ENCODE data around the gene SP3. TPM values are rescaled to one million over a fixed set of nuclear protein-coding genes. Genes with fewer than 3 reads are reported as not detected.

The SP3 gene
- total RNA-seq, 2 donors from 2014 or later, result 145 to 166 TPM

DNA sequence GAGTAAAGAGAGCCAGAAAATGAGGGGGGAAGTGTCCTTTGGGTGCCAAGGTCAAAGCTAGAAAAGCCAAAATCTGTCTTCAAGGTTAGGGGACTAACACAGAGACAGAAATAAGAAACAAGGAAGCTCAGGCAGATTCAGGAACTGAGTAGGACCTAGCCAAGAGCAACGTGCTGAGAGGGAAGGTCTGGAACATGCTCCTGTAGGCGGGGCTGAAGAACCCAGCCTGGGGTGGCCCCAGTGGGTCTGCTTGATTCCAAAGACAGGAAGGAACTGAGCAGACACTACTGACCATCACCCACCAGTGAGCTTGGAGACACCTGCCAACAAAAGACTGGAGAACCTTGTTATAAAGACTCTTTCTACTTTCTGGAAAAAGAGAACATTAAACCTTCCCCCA, 105.1 kb downstream of the SP3 start:
- no peaks in the 10 kb centered on the region for H3K4me1 ChIP-seq (replicated peaks)
- no peaks in the 10 kb centered on the region for H3K27me3 ChIP-seq (replicated peaks; ENCODE audit: insufficient read depth)
- H3K9me3 ChIP-seq, result no peaks in the 10 kb centered on the region
- 66% methylated on average over 2 of the region's 2 CpGs for WGBS
- H3K4me3 ChIP-seq, result no peak overlapping the region
- H3K36me3 ChIP-seq, result no peaks in the 10 kb centered on the region
- intact Hi-C loops (cut with DNase I), result no loop called here
- no peak for DNase-seq (ENCODE audit: low spot score)
- TF ChIP-seq POLR2AphosphoS5 (IDR thresholded peaks at IDR 0.05) (no peak), POLR2A (IDR thresholded peaks at IDR 0.05) (no peak)
- TF ChIP-seq, protein P1, sequence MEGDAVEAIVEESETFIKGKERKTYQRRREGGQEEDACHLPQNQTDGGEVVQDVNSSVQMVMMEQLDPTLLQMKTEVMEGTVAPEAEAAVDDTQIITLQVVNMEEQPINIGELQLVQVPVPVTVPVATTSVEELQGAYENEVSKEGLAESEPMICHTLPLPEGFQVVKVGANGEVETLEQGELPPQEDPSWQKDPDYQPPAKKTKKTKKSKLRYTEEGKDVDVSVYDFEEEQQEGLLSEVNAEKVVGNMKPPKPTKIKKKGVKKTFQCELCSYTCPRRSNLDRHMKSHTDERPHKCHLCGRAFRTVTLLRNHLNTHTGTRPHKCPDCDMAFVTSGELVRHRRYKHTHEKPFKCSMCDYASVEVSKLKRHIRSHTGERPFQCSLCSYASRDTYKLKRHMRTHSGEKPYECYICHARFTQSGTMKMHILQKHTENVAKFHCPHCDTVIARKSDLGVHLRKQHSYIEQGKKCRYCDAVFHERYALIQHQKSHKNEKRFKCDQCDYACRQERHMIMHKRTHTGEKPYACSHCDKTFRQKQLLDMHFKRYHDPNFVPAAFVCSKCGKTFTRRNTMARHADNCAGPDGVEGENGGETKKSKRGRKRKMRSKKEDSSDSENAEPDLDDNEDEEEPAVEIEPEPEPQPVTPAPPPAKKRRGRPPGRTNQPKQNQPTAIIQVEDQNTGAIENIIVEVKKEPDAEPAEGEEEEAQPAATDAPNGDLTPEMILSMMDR (IDR thresholded peaks at IDR 0.05), result no peak
- no peak overlapping the region for H3K27ac ChIP-seq

DNA sequence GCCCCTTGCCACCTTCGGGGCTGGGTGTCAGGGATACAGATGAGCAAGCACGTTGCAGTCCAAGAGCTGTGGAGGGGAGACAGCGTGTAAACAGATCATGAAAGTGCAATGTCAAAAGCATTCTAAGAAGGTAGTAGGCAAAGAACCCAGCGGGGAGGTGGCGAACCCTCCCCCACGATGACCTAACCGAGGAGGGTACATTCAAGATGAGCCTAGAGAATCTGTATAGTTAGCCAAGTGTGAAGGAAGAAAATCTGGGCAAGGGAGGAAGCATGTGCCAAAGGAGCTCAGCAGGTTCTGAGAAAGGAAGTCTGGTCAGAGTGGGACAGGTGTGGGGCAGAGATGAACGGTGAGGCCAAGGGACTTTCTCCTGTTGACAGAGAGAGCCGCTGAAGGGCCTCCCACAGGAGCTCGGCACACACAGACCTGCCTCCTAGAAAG, 106.9 kb downstream of the SP3 start:
- 24% methylated on average over 10 of the region's 10 CpGs for WGBS

More for the DNA sequence above, 106.9 kb downstream of the SP3 start:
- H3K27ac ChIP-seq, result no peak overlapping the region
- no peaks in the 10 kb centered on the region for H3K27me3 ChIP-seq (replicated peaks; ENCODE audit: insufficient read depth)
- DNase-seq (ENCODE audit: low spot score), result no peak
- TF ChIP-seq POLR2A (IDR thresholded peaks at IDR 0.05) (no peak), POLR2AphosphoS5 (IDR thresholded peaks at IDR 0.05) (no peak)
- TF ChIP-seq, protein P1 (IDR thresholded peaks at IDR 0.05), result no peak
- no peak overlapping the region for H3K4me3 ChIP-seq
- no peaks in the 10 kb centered on the region for H3K36me3 ChIP-seq
- H3K9me3 ChIP-seq, result no peaks in the 10 kb centered on the region
- H3K4me1 ChIP-seq (replicated peaks), result no peaks in the 10 kb centered on the region
- intact Hi-C loops (cut with DNase I), result no loop called here

All from prostate gland (tissue), 2 donors.